ENCODE data around the gene ATP8B1.

DNA sequence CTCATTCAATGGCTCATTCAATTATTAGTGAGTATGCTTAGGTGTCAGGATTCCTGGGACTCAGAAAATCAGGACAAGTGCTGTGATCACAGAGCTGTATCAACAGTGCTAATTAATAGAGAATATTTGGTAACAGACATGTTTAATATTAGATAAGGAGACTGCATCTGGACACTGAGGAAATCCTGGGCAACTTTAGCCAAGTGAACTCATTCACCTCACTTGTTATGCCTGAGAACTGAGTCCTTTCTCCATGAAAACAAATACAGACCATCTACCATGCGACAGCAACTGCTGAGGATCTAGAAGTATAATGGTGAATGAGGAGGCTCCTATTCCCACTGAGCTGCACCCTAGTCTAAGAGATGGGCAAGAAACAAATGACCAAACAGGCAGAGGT, 23.1 kb upstream of the ATP8B1 start:
- TF ChIP-seq POLR2A (IDR thresholded peaks at IDR 0.05) (no peak), CTCF (IDR thresholded peaks at IDR 0.05 in 4 of 5, conservative IDR thresholded peaks at IDR 0.05 in 1 of 5) (no peak)

Data from gastrocnemius medialis (tissue), 4 donors.